GM12873 (cell line): Measurements from ENCODE around the gene SMAP2.

Experiments
- TF ChIP-seq, protein P1 (sequence below): IDR thresholded peaks from 2 replicates; pipeline ENCODE4 v1.5.1; 2012; ENCODE audit warnings: low read depth, mild to moderate bottlenecking, moderate library complexity, low read length, control low read depth; ENCODE audit not compliant: insufficient read depth; ENCODE audit errors: missing control alignments

Gene SMAP2

DNA sequence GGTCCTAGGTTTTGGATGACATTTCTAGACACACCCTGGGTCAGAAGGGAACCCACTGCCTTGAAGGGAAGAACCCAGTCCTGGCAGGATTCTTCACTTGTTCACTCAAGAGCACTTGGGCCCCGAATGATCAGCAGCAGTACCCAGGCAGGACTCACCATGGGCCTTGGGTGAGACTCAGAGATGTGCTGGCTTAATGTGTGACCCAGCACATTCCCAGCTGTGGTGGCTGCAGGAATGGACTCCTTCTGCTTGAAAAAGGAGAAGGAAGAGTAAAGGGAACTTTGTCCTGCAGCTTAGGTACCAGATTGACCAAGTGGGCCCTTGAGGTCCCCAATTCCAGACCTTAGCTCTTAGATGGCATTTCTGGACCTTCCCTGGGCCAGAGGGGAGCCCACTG is 12.3 kb upstream of the SMAP2 start:
- TF ChIP-seq, protein P1, sequence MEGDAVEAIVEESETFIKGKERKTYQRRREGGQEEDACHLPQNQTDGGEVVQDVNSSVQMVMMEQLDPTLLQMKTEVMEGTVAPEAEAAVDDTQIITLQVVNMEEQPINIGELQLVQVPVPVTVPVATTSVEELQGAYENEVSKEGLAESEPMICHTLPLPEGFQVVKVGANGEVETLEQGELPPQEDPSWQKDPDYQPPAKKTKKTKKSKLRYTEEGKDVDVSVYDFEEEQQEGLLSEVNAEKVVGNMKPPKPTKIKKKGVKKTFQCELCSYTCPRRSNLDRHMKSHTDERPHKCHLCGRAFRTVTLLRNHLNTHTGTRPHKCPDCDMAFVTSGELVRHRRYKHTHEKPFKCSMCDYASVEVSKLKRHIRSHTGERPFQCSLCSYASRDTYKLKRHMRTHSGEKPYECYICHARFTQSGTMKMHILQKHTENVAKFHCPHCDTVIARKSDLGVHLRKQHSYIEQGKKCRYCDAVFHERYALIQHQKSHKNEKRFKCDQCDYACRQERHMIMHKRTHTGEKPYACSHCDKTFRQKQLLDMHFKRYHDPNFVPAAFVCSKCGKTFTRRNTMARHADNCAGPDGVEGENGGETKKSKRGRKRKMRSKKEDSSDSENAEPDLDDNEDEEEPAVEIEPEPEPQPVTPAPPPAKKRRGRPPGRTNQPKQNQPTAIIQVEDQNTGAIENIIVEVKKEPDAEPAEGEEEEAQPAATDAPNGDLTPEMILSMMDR, result no peak

- TF ChIP-seq, protein P1, result no peak
These were observed 11.9 kb upstream of the SMAP2 start for GRCh38 chr1:40361637-40362036.

DNA sequence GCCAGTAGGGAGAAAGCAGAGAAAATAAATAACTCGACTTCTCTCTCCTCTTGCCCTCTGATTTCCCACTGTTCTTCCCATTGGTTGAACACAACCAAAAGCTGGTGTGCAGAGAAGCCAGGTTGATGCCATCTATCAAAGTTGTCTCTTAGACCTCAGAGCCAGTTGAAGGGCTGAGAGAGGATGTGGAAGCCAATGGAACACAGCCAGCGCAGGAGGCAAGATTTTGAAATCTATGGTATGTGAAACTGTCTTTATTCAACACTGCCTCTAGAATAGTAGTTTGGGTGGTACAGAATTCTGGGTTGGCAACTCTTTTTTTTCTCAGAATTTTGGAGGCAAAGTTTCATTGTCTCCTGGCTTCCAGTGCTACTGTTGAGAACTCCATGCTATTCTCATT is 11.3 kb upstream of the SMAP2 start:
- TF ChIP-seq, protein P1, result no peak

GRCh38 chr1:40362699-40363098 is 10.8 kb upstream of the SMAP2 start:
- TF ChIP-seq, protein P1, result no peak

DNA sequence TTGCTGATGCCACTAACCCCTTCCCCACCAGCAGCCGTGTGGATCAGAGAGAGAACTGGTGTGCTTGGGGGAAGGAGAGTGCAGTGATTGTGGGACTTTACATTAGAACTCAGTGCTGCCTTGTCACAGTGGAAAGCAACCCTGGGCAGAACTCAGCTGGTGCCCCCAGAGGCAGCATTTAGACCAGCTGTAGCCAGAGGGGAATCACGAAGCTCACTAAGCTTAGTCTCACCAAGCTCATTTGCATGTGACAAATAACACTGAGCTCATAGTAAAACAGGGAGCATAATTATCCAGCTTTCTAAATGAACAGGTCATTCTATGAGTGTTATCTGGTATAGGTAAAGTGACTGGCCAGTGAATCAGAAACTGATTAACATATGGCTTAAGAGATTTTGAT is 9.8 kb upstream of the SMAP2 start:
- TF ChIP-seq, protein P1, result peak; percentile 53

DNA sequence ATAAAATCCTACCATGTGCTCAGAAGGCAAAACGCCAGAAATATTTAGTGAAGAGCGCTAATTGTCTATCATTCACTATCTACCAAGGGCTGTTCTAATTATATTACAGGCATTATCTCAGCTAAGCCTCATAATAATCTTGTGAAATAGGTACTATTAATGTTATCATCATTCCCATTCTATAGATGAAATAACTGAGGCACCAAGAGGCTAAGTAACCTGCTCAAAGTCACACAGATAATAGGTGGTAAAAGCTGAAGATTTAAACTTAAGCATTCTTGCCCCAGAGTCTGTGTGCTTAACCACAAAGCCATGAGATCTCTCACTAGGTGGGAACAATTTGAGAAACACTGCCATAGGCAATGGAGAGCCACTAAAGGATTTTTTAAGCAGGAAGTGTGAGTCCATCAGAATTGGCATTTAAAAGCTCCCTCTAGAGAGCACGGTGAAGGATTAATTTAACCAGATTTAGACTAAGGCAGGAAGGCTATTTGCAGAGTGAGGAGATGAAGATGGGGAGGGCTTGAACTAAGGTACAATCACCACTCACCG is 1.7 kb upstream of the SMAP2 start:
- TF ChIP-seq, protein P1, result no peak

- TF ChIP-seq, protein P1, result no peak
These were observed 737 bp upstream of the SMAP2 start for GRCh38 chr1:40372658-40373322.

- TF ChIP-seq, protein P1, result no peak
These were observed 4.0 kb downstream of the SMAP2 start for GRCh38 chr1:40377512-40377911.
